ENCODE results near the gene ANKRD22.

GRCh38 chr10:88883448-88883809 is 31.8 kb upstream of the ANKRD22 start:
- no peak for TF ChIP-seq PBX2 (CRISPR knock-in tag; IDR thresholded peaks at IDR 0.05; ENCODE audit: low read depth)
- no peak for TF ChIP-seq PBX2 (tag; conservative IDR thresholded peaks at IDR 0.05; ENCODE audit: low read depth)
- TF ChIP-seq RAD21 (CRISPR knock-in tag; conservative IDR thresholded peaks at IDR 0.05 in 1 of 2, IDR thresholded peaks at IDR 0.05 in 1 of 2) = no peak
- TF ChIP-seq TAF1 (IDR thresholded peaks at IDR 0.05; ENCODE audit: control insufficient read depth, extremely low read depth, insufficient read depth, low read length, severe bottlenecking) = no peak
- no peak for TF ChIP-seq RBBP5 (IDR thresholded peaks at IDR 0.05; ENCODE audit: borderline replicate concordance, insufficient read depth, low read length, poor library complexity, severe bottlenecking)
- TF ChIP-seq FOXK2 (conservative IDR thresholded peaks at IDR 0.05 in 1 of 2, IDR thresholded peaks at IDR 0.05 in 1 of 2; ENCODE audit: low read depth in 2 of 2) = no peak
- TF ChIP-seq JUNB (CRISPR knock-in tag; conservative IDR thresholded peaks at IDR 0.05) = no peak
- no peak for TF ChIP-seq TAF7 (tag; IDR thresholded peaks at IDR 0.05)
- TF ChIP-seq USF1 (CRISPR knock-in tag; IDR thresholded peaks at IDR 0.05) = no peak
- no peak for TF ChIP-seq POLR2A (conservative IDR thresholded peaks at IDR 0.05)
- TF ChIP-seq ATF6 (CRISPR knock-in tag; IDR thresholded peaks at IDR 0.05) = no peak
- no peak for TF ChIP-seq CBX5 (IDR thresholded peaks at IDR 0.05; ENCODE audit: borderline replicate concordance, low read depth)
- no peak for TF ChIP-seq SMARCA4 (IDR thresholded peaks at IDR 0.05)

All from K562 (cell line).